NT2/D1 (cell line): ENCODE results near the gene KBTBD4.

Source experiments
- YY1 ChIP-seq: IDR thresholded peaks from 2 replicates; pipeline ENCODE4 v1.6.1; 2011; ENCODE audit not compliant: insufficient read length, insufficient read depth
- ZNF274 ChIP-seq: IDR thresholded peaks from 2 replicates; pipeline ENCODE4 v1.6.1; 2011; ENCODE audit warnings: mild to moderate bottlenecking, low read depth, low read length

GRCh38 chr11:47551086-47551485, 27.7 kb downstream of the KBTBD4 start:
- TF ChIP-seq ZNF274 (no peak), YY1 (no peak)
